DND-41 (cell line): ENCODE results near the gene TBL1XR1.

Experiments used
- ATAC-seq: fragments of 200-7000 bp; cut with Tn5 transposase; 3 replicates; pipeline ENCODE4 v1.9.1; 2021; ENCODE audit warnings: low read depth; ENCODE audit not compliant: insufficient read depth
- DNase-seq: peaks from one replicate; pipeline ENCODE4 v3.0.0-alpha.2; 2020
- H2AFZ ChIP-seq: 2 replicates; pipeline ENCODE4 v1.6.0; 2012; ENCODE audit warnings: low read depth, low read length
- H3K27ac ChIP-seq: 2 replicates; pipeline ENCODE4 v1.5.1; 2012; ENCODE audit warnings: low read length, inconsistent platforms
- H3K27me3 ChIP-seq: fragments of 200-600 bp; sonication (generic); 2 replicates; pipeline ENCODE4 v1.6.0; 2012; ENCODE audit warnings: low read length, mild to moderate bottlenecking, inconsistent platforms; ENCODE audit not compliant: insufficient read depth, poor library complexity
- H3K36me3 ChIP-seq: 2 replicates; pipeline ENCODE4 v1.5.1; 2012; ENCODE audit warnings: low read length, inconsistent platforms; ENCODE audit not compliant: insufficient read depth
- H3K4me1 ChIP-seq: 2 replicates; pipeline ENCODE4 v1.5.1; 2012; ENCODE audit warnings: mild to moderate bottlenecking, low read length; ENCODE audit not compliant: insufficient read depth
- H3K4me2 ChIP-seq: 2 replicates; pipeline ENCODE4 v1.6.0; 2012; ENCODE audit warnings: mild to moderate bottlenecking, moderate library complexity, low read length, inconsistent platforms; ENCODE audit not compliant: insufficient read depth
- H3K4me3 ChIP-seq, 2 experiments: fragments of 200-600 bp in 1 of 2; shearing (Covaris generic) in 1 of 2; 2 replicates each; pipeline ENCODE4 v1.5.1; 2012 to 2016; ENCODE audit warnings: inconsistent platforms in 2 of 2, low read length in 2 of 2, mild to moderate bottlenecking in 2 of 2, low read depth in 1 of 2, moderate library complexity in 1 of 2
- H3K79me2 ChIP-seq: 2 replicates; pipeline ENCODE4 v1.6.0; 2012; ENCODE audit warnings: low read length, inconsistent platforms; ENCODE audit not compliant: insufficient read depth
- H3K9ac ChIP-seq: 2 replicates; pipeline ENCODE4 v1.6.0; 2012; ENCODE audit warnings: low read depth, mild to moderate bottlenecking, inconsistent platforms, low read length, moderate library complexity
- H3K9me3 ChIP-seq: 2 replicates; pipeline ENCODE4 v1.5.1; 2012; ENCODE audit warnings: low read length, moderate library complexity, mild to moderate bottlenecking, inconsistent platforms; ENCODE audit not compliant: insufficient read depth, severe bottlenecking
- H4K20me1 ChIP-seq: 2 replicates; pipeline ENCODE4 v1.6.0; 2012; ENCODE audit warnings: low read length; ENCODE audit not compliant: insufficient read depth
- EZH2 ChIP-seq: IDR thresholded peaks from 3 replicates; pipeline ENCODE4 v1.6.1; 2012; ENCODE audit warnings: borderline replicate concordance, low read depth, mild to moderate bottlenecking, moderate library complexity, low read length, inconsistent platforms; ENCODE audit not compliant: severe bottlenecking
- TF ChIP-seq, protein P1 (sequence below): IDR thresholded peaks from 2 replicates; pipeline ENCODE4 v1.5.1; 2012; ENCODE audit warnings: borderline replicate concordance, low read length, moderate library complexity, mild to moderate bottlenecking; ENCODE audit not compliant: poor library complexity, severe bottlenecking; ENCODE audit errors: extremely low read depth

The TBL1XR1 gene

DNA sequence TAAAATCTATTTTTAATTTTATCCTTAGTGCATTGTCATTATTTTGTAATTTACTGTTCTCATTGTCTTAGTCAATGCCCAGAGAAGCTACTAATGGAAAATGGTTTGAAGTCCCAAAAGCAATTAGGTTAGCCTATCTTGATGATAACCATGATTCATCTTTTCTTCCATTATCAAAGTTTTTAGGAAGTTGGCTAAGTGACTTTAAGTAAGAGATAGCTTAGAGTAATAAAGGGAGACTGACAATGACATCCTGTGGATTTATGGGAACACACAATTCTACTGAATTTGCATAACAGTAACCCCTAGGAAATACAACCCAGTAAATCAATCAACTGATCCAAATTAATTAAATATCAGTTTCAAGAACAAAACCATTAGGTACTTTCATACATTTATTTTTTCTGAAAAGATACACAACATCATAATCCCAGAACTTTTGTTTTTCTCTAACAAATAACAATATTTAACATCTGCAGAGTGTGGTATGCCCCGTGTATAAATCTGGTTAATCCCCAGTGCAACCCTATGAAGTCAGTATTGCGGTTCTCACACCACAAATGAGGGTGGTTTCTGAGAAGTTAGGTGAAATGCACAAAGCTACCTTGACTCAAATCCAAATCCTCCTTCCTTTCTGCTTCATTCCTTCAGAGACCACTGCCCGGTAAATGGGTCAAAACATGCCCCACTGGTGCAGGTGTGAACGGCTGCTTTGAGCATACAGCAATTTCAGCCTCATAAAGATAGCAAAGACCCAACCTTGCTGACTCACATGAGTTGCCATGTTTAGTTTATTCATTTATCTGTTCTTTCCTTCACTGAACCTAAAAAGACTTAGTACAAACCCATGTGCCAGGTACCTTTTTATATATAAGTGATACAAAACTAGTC, 202.1 kb downstream of the TBL1XR1 start:
- no peaks in the 10 kb centered on the region for H4K20me1 ChIP-seq
- no peaks in the 10 kb centered on the region for H3K79me2 ChIP-seq
- DNase-seq (peak; percentile 33), ATAC-seq (peak; percentile 82)
- H2AFZ ChIP-seq: no peak overlapping the region
- no peaks in the 10 kb centered on the region for H3K9me3 ChIP-seq
- H3K4me2 ChIP-seq: no peak overlapping the region
- no peaks in the 10 kb centered on the region for H3K27me3 ChIP-seq
- TF ChIP-seq EZH2: no peak
- TF ChIP-seq, protein P1, sequence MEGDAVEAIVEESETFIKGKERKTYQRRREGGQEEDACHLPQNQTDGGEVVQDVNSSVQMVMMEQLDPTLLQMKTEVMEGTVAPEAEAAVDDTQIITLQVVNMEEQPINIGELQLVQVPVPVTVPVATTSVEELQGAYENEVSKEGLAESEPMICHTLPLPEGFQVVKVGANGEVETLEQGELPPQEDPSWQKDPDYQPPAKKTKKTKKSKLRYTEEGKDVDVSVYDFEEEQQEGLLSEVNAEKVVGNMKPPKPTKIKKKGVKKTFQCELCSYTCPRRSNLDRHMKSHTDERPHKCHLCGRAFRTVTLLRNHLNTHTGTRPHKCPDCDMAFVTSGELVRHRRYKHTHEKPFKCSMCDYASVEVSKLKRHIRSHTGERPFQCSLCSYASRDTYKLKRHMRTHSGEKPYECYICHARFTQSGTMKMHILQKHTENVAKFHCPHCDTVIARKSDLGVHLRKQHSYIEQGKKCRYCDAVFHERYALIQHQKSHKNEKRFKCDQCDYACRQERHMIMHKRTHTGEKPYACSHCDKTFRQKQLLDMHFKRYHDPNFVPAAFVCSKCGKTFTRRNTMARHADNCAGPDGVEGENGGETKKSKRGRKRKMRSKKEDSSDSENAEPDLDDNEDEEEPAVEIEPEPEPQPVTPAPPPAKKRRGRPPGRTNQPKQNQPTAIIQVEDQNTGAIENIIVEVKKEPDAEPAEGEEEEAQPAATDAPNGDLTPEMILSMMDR: no peak
- H3K4me3 ChIP-seq: no peak overlapping the region
- no peak overlapping the region for H3K9ac ChIP-seq
- H3K36me3 ChIP-seq: no peaks in the 10 kb centered on the region
- no peaks in the 10 kb centered on the region for H3K4me1 ChIP-seq
- H3K27ac ChIP-seq: no peak overlapping the region

DNA sequence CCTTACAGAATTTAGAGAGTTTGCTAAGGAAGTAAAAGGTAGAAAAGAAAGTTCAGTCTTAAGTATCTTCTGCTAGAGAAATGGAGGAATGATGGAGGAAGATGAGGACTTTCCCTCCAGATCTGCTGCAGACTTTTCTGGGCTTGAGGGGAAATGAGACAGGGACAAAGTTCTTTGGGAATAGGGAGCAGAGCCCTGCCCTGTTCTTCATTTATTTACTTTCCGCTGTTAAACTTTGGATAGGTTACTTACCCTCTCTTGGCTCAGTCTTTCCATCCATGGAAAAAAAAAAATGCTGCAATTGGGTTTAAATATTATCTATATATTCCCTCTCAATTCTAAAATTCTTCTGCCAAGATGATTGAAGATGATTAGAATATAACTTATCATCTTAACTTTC, 202.9 kb downstream of the TBL1XR1 start:
- H3K27me3 ChIP-seq: no peaks in the 10 kb centered on the region
- no peaks in the 10 kb centered on the region for H3K9me3 ChIP-seq
- no peaks in the 10 kb centered on the region for H3K79me2 ChIP-seq
- H2AFZ ChIP-seq: no peak overlapping the region
- no peak overlapping the region for H3K4me2 ChIP-seq
- no peaks in the 10 kb centered on the region for H4K20me1 ChIP-seq
- no peaks in the 10 kb centered on the region for H3K36me3 ChIP-seq
- TF ChIP-seq, protein P1: no peak
- TF ChIP-seq EZH2: no peak
- DNase-seq: no peak
- H3K27ac ChIP-seq: no peak overlapping the region
- no peak overlapping the region for H3K4me3 ChIP-seq
- no peak overlapping the region for H3K9ac ChIP-seq
- no peak for ATAC-seq
- H3K4me1 ChIP-seq: no peaks in the 10 kb centered on the region

GRCh38 chr3:176992978-176993377, 204.3 kb downstream of the TBL1XR1 start:
- Histone ChIP-seq H3K4me3 (no peak overlapping the region), H3K36me3 (no peaks in the 10 kb centered on the region), H2AFZ (no peak overlapping the region), H3K27ac (no peak overlapping the region), H3K27me3 (no peaks in the 10 kb centered on the region), H3K9me3 (no peaks in the 10 kb centered on the region), H3K4me2 (no peak overlapping the region), H3K9ac (no peak overlapping the region), H4K20me1 (no peaks in the 10 kb centered on the region), H3K4me1 (no peaks in the 10 kb centered on the region), H3K79me2 (no peaks in the 10 kb centered on the region)
- DNase-seq (no peak), ATAC-seq (no peak)
- no peak for TF ChIP-seq EZH2
- TF ChIP-seq, protein P1: no peak
